ENCODE results near the gene FSTL5.
"Not testable (repeated sequence)": the region's sequence is repeated elsewhere in the genome, so short reads cannot be mapped to it uniquely, and the experiment has no call there.

The FSTL5 gene

GRCh38 chr4:162163892-162164759, at the start of gene FSTL5:
TSS of gene FSTL5 (minus strand) at chr4:162164000. CDS start at chr4:162111396, 52,604 bp downstream.
- no peak for DNase-seq

- DNase-seq: no peak
These were observed 45.9 kb upstream of the FSTL5 start for GRCh38 chr4:162209706-162210105.

- not testable (repeated sequence) for DNase-seq
These were observed 39.7 kb upstream of the FSTL5 start for GRCh38 chr4:162203478-162203877.

GRCh38 chr4:162201673-162202072, 37.9 kb upstream of the FSTL5 start:
- DNase-seq: no peak

DNA sequence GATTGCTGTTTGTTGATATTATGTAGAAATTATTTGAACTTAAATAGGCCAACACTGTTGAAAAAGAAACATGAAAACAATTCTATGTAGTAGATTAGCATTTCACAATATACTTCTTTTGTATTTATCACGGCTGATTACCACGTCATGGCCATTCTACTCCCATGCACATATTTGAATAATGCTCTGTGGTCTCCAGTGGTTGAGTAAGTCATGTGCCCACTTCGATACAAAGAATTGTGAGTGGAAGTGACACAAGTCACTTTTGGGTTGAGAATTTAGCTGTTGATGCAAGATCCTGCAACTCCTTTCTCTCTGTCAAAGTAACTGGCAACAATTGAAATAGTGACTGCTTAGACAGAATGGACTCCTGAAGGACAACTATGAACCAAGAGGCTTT, 6.7 kb upstream of the FSTL5 start:
- DNase-seq: no peak

- no peak for DNase-seq
These were observed 1.2 kb upstream of the FSTL5 start for GRCh38 chr4:162164906-162165510.

DNA sequence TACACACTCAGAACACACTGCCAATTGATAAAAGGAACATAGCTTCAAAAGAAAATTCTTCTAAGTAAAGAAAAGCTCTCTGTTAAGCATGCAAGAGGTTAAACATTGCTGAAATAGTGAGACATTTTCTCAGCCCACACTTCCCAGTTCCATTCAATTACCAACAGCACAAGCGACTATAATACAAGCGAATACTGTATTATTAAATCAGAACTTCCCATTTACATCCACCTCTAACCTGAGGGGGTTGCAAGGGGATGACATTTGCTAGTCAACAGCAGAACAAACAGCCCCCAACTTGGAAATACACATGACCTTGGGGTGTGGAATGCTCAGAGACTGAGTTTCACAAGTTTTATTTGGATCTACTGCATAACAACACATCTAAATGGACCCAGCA, 1.1 kb downstream of the FSTL5 start:
- no peak for DNase-seq

DNA sequence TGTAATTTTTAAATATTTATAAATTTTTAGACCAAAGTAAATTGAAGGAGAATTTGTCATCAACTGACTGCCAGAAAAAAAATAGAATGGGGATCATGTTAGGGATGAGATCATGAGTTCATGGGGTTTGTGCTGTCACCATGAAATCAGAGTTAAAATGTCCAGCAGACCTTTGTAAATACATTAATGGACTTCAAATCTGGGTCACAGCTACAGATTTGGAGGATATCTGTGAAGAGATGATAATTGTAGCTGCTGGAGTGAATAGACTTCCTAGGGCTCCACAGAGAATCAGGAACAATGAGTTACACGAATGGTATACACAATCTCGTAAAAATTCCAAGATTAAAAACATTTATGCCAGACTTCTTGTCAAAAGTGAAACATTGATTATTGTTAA, 6.6 kb downstream of the FSTL5 start:
- no peak for DNase-seq

- DNase-seq: no peak
These were observed 8.8 kb downstream of the FSTL5 start for GRCh38 chr4:162154862-162155540.

DNA sequence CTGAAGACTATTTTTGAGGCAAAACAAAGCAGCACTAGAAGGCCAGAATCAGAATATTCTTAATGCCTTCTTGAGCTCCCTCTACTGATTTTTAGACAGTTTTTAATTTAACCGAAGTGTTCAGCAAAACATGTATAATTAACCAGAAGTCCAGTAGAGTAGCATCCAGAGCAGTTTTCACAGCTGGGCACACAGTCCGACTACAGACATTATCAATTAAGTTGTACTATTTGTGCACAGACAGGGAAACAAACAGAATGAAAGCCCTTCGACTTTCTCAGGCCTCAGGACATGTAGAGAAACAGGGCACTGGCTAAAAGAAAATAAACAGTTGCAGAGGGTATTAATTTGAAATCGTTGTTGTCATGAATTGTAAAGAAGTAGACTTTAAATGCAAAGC, 11.9 kb downstream of the FSTL5 start:
- DNase-seq: no peak

DNA sequence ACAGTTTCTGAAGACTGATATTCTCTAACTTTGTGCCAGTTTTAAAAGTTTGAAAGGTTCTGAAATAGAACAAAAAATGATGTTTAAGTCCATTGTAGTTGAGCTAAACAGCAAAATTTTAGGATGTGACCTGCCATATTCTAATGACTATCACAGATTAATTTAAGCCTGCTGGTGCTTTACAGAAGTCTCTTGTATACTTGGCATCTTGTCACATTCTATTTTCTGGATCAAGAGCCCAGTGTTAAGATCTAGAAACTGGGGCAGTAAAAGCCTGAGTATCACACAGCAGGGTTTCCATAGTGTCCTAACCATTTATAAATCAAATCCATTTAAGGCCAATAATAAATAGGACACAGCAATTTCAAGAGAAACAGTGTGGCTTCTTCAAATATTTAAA, 12.4 kb downstream of the FSTL5 start:
- DNase-seq: no peak

GRCh38 chr4:162149644-162150043, 14.2 kb downstream of the FSTL5 start:
- DNase-seq: no peak

DNA sequence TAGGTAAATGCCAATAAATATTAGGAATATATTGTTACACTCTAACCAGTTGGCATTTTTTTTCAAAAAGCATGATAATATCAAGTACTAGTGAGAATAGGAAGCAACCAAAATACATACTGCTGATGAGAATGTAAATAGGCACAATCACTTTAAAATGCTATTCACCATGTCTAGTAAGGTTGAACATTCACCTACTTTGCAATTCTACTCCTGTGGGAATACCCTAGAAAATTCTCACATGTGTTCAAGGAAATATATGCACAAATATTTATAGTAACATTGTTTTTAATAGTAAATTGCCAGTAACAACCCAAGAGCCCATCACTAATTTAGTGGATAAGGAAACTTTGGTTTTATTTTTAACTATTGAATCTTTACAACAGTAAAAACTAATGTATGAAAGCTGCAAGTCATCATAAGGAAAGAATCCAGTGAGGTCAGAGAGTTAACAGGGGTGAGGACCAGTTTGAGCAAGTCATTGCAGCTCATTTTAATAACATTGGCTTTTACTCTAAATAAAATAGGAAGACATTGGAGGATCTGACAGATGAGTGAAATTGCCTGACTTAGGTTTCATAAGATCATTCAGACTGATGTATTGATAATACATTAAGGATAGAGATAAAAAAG, 23.6 kb downstream of the FSTL5 start:
- no peak for DNase-seq

DNA sequence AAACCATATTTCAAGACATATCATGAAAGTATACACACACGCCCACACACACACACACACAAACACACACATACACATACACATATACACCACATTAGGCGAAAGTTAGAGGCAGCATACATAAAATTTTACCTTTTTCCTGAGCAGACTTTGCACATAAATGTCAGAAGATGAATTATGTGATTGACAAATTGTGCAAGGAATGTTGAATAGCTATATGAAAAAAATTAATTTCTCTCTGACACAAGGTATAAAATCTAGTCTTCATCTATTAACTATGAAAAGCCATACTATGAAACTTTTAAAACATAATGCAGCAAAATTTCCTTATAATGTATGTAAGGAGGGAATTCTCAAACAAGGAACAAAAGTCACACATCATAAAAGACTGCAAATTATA, 24.4 kb downstream of the FSTL5 start:
- no peak for DNase-seq

DNA sequence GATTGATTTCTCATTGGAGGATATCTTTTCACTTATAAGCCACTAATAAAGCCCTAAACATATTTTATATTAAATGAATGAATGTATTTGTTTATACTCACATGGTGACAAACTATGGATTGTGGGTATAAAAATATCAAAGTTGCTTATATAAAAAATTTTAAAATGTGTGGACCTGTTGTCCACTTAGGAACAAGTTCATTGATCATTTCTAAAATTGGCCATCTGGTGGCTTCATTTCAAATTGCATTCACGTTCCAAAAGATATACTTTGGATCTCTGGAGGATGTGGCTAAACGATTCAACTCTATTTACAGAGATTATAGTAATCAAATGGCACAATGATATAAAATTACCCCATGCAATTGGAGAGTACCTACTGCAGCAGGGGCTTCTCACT, 32.5 kb downstream of the FSTL5 start:
- no peak for DNase-seq

GRCh38 chr4:162126729-162127128, 37.1 kb downstream of the FSTL5 start:
- no peak for DNase-seq

- DNase-seq: no peak
These were observed 46.7 kb downstream of the FSTL5 start for GRCh38 chr4:162117051-162117450.

GRCh38 chr4:162116095-162116779, 47.6 kb downstream of the FSTL5 start:
- no peak for DNase-seq

DNA sequence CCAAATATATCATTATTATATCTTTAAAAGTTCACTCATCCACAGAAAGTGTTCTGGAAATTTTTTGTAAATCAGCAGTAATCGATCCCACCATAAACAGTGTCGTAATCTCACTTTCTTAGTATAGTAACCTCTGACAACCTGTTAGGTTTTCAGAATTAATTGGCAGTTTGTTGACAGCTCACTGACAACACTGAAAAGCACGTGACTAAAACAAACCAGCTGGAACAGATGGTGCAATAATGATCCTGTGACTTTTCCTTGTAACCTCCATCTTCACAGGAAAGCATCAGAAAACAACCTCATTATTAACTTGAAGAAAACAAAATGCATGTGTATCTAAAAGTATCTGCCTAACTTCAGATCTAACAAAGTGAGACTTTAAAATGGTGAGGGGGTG, 48.5 kb downstream of the FSTL5 start:
- no peak for DNase-seq

DNA sequence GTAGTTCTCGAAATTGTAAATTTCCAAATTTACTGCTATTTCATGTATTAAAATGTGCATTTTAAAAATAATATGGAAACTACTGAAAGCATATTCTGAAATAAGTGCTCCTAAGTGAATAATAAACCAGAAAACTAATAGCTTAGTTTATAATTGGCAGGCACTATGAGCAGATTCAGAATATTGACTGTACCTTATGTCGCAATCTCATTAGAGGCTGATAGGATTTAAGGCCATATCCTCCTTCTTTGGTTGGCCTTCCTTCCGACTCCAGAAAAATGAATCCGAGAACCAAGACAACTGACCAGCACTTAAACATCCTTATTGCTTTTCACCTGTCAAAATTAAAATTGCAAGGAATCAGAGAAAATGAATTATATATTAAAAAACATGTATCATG, 52.7 kb downstream of the FSTL5 start:
- DNase-seq: no peak

- no peak for DNase-seq
These were observed 59.2 kb downstream of the FSTL5 start for GRCh38 chr4:162104459-162105124.

DNA sequence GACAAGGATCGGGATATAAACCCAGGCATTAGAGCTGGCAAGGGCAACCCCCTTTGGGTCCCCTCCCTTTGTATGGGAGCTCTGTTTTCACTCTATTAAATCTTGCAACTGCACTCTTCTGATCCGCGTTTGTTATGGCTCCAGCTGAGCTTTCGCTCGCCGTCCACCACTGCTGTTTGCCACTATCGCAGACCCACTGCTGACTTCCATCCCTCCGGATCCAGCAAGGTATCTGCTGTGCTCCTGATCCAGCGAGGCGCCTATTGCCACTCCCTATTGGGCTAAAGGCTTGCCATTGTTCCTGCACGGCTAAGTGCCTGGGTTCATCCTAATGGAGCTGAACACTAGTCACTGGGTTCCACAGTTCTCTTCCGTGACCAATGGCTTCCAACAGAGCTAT, 59.9 kb downstream of the FSTL5 start:
- not testable (repeated sequence) for DNase-seq

Data from CD4-positive, alpha-beta T cell treated with Interleukin-12 subunit alpha and Interleukin-12 subunit beta, for 1 hour (primary cell).